Sigmoid colon (tissue), 4 donors: ENCODE measurements around the gene KIAA0513.

Experiments
- CTCF ChIP-seq, 4 experiments: fragments of 450-650 bp in 3 of 4; fragments of 200-600 bp in 1 of 4; IDR thresholded peaks; one replicate each; pipeline ENCODE4 v1.5.1; 2016 to 2019; ENCODE audit warnings: antibody characterized with exemption in 4 of 4, mild to moderate bottlenecking in 3 of 4, moderate library complexity in 2 of 4
- EP300 ChIP-seq, 4 donors: sonication (generic); formaldehyde crosslinking; IDR thresholded peaks; one replicate each; pipeline ENCODE4 v1.6.1; 2017; ENCODE audit warnings: antibody characterized with exemption in 4 of 4
- POLR2A ChIP-seq, 2 donors: fragments of 450-650 bp; IDR thresholded peaks; one replicate each; pipeline ENCODE4 v1.6.1; 2016; ENCODE audit warnings: antibody characterized with exemption in 2 of 2, mild to moderate bottlenecking in 2 of 2, moderate library complexity in 2 of 2
- POLR2AphosphoS5 ChIP-seq, 4 donors: sonication (generic); formaldehyde crosslinking; IDR thresholded peaks; one replicate each; pipeline ENCODE4 v1.6.1; 2017; ENCODE audit warnings: antibody characterized with exemption in 4 of 4

- TF ChIP-seq CTCF (IDR thresholded peaks at IDR 0.05) (no peak), POLR2AphosphoS5 (IDR thresholded peaks at IDR 0.05) (no peak), POLR2A (IDR thresholded peaks at IDR 0.05) (no peak), EP300 (IDR thresholded peaks at IDR 0.05) (no peak)
Observed at GRCh38 chr16:85117418-85117817, 89.8 kb downstream of the KIAA0513 start.
